ENCODE measurements around the gene NLK. TPM values are rescaled to one million over a fixed set of nuclear protein-coding genes. Genes with fewer than 3 reads are reported as not detected.
"Not testable (repeated sequence)": the region's sequence is repeated elsewhere in the genome, so short reads cannot be mapped to it uniquely, and the experiment has no call there.

The NLK gene
- polyA plus RNA-seq, 1 donor from 2014 or later: 81.7 TPM

DNA sequence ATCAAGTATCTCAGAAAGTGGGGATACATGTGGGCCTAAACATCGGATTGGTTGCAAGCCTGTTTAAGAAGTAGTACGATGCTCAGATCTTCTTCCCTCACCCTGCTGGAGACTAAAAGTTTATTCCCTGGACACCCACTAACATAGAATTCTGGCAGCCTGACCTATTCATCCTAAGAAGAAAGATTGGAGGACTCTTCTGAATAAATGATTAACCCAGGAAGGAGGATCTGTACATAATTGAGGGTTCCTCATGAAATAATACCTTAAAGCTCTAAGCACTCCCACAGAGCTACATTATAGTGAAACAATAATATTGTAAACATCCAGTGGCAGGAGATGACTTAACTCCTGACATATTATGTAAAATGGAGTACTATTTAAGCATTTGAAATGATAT is 111.7 kb downstream of the NLK start:
- H3K9me2 ChIP-seq (ENCODE audit: insufficient read depth, low read length): no peaks in the 10 kb centered on the region
- H3K4me2 ChIP-seq (ENCODE audit: low read length): no peak overlapping the region
- H3F3A ChIP-seq (ENCODE audit: insufficient read depth, low read length, poor library complexity, severe bottlenecking): no peaks in the 10 kb centered on the region
- H3K9ac ChIP-seq (ENCODE audit: low read length): no peak overlapping the region
- H3K36me3 ChIP-seq (ENCODE audit: insufficient read depth, low read length): no peaks in the 10 kb centered on the region
- no peak overlapping the region for H3K4me3 ChIP-seq (ENCODE audit: low read length)
- no peak overlapping the region for H3K27ac ChIP-seq (ENCODE audit: low read length)
- H3K79me2 ChIP-seq (replicated peaks; ENCODE audit: insufficient read depth, low read length): no peaks in the 10 kb centered on the region
- H4K20me1 ChIP-seq (ENCODE audit: insufficient read depth): no peaks in the 10 kb centered on the region
- H3K9me3 ChIP-seq (ENCODE audit: low read length): no peaks in the 10 kb centered on the region
- H2AFZ ChIP-seq (ENCODE audit: low read depth, low read length): no peak overlapping the region
- TF ChIP-seq MXI1 (conservative IDR thresholded peaks at IDR 0.05; ENCODE audit: poor library complexity, severe bottlenecking) (no peak), EZH2 (IDR thresholded peaks at IDR 0.05; ENCODE audit: borderline replicate concordance, insufficient read depth, low read length, poor library complexity, severe bottlenecking) (no peak), RAD21 (conservative IDR thresholded peaks at IDR 0.05) (no peak), TAF1 (IDR thresholded peaks at IDR 0.05; ENCODE audit: low read depth) (no peak), EP300 (conservative IDR thresholded peaks at IDR 0.05; ENCODE audit: poor library complexity, severe bottlenecking) (no peak), POLR2AphosphoS5 (IDR thresholded peaks at IDR 0.05) (no peak), SMC3 (conservative IDR thresholded peaks at IDR 0.05; ENCODE audit: poor library complexity) (no peak)
- TF ChIP-seq, protein P1, sequence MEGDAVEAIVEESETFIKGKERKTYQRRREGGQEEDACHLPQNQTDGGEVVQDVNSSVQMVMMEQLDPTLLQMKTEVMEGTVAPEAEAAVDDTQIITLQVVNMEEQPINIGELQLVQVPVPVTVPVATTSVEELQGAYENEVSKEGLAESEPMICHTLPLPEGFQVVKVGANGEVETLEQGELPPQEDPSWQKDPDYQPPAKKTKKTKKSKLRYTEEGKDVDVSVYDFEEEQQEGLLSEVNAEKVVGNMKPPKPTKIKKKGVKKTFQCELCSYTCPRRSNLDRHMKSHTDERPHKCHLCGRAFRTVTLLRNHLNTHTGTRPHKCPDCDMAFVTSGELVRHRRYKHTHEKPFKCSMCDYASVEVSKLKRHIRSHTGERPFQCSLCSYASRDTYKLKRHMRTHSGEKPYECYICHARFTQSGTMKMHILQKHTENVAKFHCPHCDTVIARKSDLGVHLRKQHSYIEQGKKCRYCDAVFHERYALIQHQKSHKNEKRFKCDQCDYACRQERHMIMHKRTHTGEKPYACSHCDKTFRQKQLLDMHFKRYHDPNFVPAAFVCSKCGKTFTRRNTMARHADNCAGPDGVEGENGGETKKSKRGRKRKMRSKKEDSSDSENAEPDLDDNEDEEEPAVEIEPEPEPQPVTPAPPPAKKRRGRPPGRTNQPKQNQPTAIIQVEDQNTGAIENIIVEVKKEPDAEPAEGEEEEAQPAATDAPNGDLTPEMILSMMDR (IDR thresholded peaks at IDR 0.05; ENCODE audit: poor library complexity, severe bottlenecking): no peak
- TF ChIP-seq, protein P2, sequence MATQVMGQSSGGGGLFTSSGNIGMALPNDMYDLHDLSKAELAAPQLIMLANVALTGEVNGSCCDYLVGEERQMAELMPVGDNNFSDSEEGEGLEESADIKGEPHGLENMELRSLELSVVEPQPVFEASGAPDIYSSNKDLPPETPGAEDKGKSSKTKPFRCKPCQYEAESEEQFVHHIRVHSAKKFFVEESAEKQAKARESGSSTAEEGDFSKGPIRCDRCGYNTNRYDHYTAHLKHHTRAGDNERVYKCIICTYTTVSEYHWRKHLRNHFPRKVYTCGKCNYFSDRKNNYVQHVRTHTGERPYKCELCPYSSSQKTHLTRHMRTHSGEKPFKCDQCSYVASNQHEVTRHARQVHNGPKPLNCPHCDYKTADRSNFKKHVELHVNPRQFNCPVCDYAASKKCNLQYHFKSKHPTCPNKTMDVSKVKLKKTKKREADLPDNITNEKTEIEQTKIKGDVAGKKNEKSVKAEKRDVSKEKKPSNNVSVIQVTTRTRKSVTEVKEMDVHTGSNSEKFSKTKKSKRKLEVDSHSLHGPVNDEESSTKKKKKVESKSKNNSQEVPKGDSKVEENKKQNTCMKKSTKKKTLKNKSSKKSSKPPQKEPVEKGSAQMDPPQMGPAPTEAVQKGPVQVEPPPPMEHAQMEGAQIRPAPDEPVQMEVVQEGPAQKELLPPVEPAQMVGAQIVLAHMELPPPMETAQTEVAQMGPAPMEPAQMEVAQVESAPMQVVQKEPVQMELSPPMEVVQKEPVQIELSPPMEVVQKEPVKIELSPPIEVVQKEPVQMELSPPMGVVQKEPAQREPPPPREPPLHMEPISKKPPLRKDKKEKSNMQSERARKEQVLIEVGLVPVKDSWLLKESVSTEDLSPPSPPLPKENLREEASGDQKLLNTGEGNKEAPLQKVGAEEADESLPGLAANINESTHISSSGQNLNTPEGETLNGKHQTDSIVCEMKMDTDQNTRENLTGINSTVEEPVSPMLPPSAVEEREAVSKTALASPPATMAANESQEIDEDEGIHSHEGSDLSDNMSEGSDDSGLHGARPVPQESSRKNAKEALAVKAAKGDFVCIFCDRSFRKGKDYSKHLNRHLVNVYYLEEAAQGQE (IDR thresholded peaks at IDR 0.05; ENCODE audit: borderline replicate concordance): no peak
- H3K27me3 ChIP-seq (ENCODE audit: insufficient read depth, low read depth, low read length): no peaks in the 10 kb centered on the region

GRCh38 chr17:28155405-28155804 is 112.9 kb downstream of the NLK start:
- not testable (repeated sequence) for H3K27me3 ChIP-seq (ENCODE audit: insufficient read depth, low read depth, low read length); H3F3A ChIP-seq (ENCODE audit: insufficient read depth, low read length, poor library complexity, severe bottlenecking); H3K4me3 ChIP-seq (ENCODE audit: low read length); H4K20me1 ChIP-seq (ENCODE audit: insufficient read depth); H3K27ac ChIP-seq (ENCODE audit: low read length); H3K9ac ChIP-seq (ENCODE audit: low read length); H3K9me3 ChIP-seq (ENCODE audit: low read length); H3K79me2 ChIP-seq (replicated peaks; ENCODE audit: insufficient read depth, low read length); H2AFZ ChIP-seq (ENCODE audit: low read depth, low read length); H3K9me2 ChIP-seq (ENCODE audit: insufficient read depth, low read length); H3K36me3 ChIP-seq (ENCODE audit: insufficient read depth, low read length); H3K4me2 ChIP-seq (ENCODE audit: low read length)

DNA sequence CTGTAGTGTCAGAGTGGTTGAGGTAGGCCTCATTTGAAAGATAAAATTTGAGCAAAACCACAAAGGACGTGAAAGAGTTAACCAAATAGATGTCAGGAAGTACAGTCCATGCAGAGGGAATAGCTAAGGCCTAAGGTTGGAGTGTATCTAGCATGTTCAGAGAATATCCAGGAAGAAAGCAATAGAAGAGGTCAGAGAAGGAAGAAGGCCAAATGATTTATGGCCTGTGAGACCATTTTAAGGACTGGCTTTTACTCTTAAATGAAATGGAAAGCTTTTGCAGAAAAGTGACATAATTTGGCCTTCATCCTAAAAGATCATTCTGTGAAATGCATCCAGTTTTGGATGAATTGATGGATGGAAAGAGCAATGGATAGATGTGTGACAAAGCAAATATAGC is 116.5 kb downstream of the NLK start:
- Histone ChIP-seq H3K27ac (ENCODE audit: low read length) (no peak overlapping the region), H4K20me1 (ENCODE audit: insufficient read depth) (no peaks in the 10 kb centered on the region), H3K9me2 (ENCODE audit: insufficient read depth, low read length) (no peaks in the 10 kb centered on the region), H2AFZ (ENCODE audit: low read depth, low read length) (no peak overlapping the region), H3F3A (ENCODE audit: insufficient read depth, low read length, poor library complexity, severe bottlenecking) (no peaks in the 10 kb centered on the region), H3K9ac (ENCODE audit: low read length) (no peak overlapping the region), H3K9me3 (ENCODE audit: low read length) (no peaks in the 10 kb centered on the region), H3K27me3 (ENCODE audit: insufficient read depth, low read depth, low read length) (no peaks in the 10 kb centered on the region), H3K4me2 (ENCODE audit: low read length) (no peak overlapping the region), H3K79me2 (replicated peaks; ENCODE audit: insufficient read depth, low read length) (no peaks in the 10 kb centered on the region), H3K4me3 (ENCODE audit: low read length) (no peak overlapping the region), H3K36me3 (ENCODE audit: insufficient read depth, low read length) (no peaks in the 10 kb centered on the region)
- TF ChIP-seq, protein P1 (IDR thresholded peaks at IDR 0.05; ENCODE audit: poor library complexity, severe bottlenecking): no peak
- TF ChIP-seq, protein P2 (IDR thresholded peaks at IDR 0.05; ENCODE audit: borderline replicate concordance): no peak
- TF ChIP-seq SMC3 (conservative IDR thresholded peaks at IDR 0.05; ENCODE audit: poor library complexity) (no peak), EP300 (conservative IDR thresholded peaks at IDR 0.05; ENCODE audit: poor library complexity, severe bottlenecking) (no peak)

Data from neural cell (in vitro differentiated cells).